IMR-90 (cell line): Measurements from ENCODE around the gene FARSB. TPM values are rescaled to one million over a fixed set of nuclear protein-coding genes. Genes with fewer than 3 reads are reported as not detected.
A peak's percentile ranks its signal among the peaks of the same experiment; 100 is the strongest.

Experiments
- ATAC-seq: fragments of 200-7000 bp; cut with Tn5 transposase; 2 replicates; pipeline ENCODE4 v1.9.1; 2020; ENCODE audit warnings: low read depth, mild to moderate bottlenecking, moderate library complexity
- BruUV-seq: library from RNA; stranded (reverse); fragments of 400-500 nt; replicated peaks from 2 replicates; lab custom pipeline; 2021; lab: Mats Ljungman, UMichigan
- CTCF ChIA-PET: fragments of 300-600 bp; formaldehyde crosslinking; extraction: SDS; loops from one replicate; lab custom pipeline; 2021; ENCODE audit warnings: antibody characterized with exemption; lab: Yijun Ruan, JAX
- POLR2A ChIA-PET: fragments of 300-600 bp; sonication (Branson Sonifier 250); formaldehyde crosslinking; loops from one replicate; lab custom pipeline; 2022; ENCODE audit warnings: antibody characterized with exemption; ENCODE audit not compliant: unreplicated experiment; lab: Charles Lee
- DNase-seq: peaks from one replicate; pipeline ENCODE4 v3.0.0; 2013
- H2AFZ ChIP-seq: replicated peaks from 2 replicates; pipeline ENCODE3; 2013; ENCODE audit warnings: low read length, mild to moderate bottlenecking; ENCODE audit not compliant: poor library complexity
- H2AK5ac ChIP-seq: 2 replicates; pipeline ENCODE4 v1.6.1; 2013; ENCODE audit warnings: low read depth, low read length, inconsistent platforms
- H2AK9ac ChIP-seq: replicated peaks from 2 replicates; pipeline ENCODE3; 2013; ENCODE audit warnings: mild to moderate bottlenecking, low read depth, low read length, moderate library complexity; ENCODE audit not compliant: poor library complexity
- H2BK120ac ChIP-seq: 2 replicates; pipeline ENCODE4 v1.6.1; 2013; ENCODE audit warnings: low read depth, low read length, inconsistent platforms
- H2BK15ac ChIP-seq: 3 replicates; pipeline ENCODE4 v1.6.1; 2013; ENCODE audit warnings: low read depth, low read length, inconsistent platforms
- H2BK20ac ChIP-seq: 2 replicates; pipeline ENCODE4 v1.6.1; 2013; ENCODE audit warnings: low read depth, mild to moderate bottlenecking, inconsistent platforms, low read length, moderate library complexity
- H2BK5ac ChIP-seq: 2 replicates; pipeline ENCODE4 v1.6.1; 2013; ENCODE audit warnings: mild to moderate bottlenecking, low read depth, low read length, inconsistent platforms; ENCODE audit not compliant: poor library complexity, severe bottlenecking
- H3K14ac ChIP-seq: replicated peaks from 2 replicates; pipeline ENCODE4 v1.6.1; 2013; ENCODE audit warnings: low read depth, low read length, inconsistent platforms
- H3K18ac ChIP-seq: 2 replicates; pipeline ENCODE4 v1.6.1; 2013; ENCODE audit warnings: low read depth, low read length, control low read depth
- H3K23ac ChIP-seq: 2 replicates; pipeline ENCODE4 v1.6.1; 2013; ENCODE audit warnings: low read depth, low read length, inconsistent platforms
- H3K27ac ChIP-seq: 2 replicates; pipeline ENCODE4 v1.5.1; 2013; ENCODE audit warnings: mild to moderate bottlenecking, control low read depth, low read length; ENCODE audit not compliant: insufficient read depth
- H3K27me3 ChIP-seq: 2 replicates; pipeline ENCODE4 v1.6.1; 2013; ENCODE audit warnings: low read length; ENCODE audit not compliant: control insufficient read depth, insufficient read depth
- H3K36me3 ChIP-seq: 2 replicates; pipeline ENCODE4 v1.6.1; 2013; ENCODE audit warnings: low read length, mixed read lengths; ENCODE audit not compliant: control insufficient read depth, insufficient read depth
- H3K4ac ChIP-seq: 2 replicates; pipeline ENCODE4 v1.6.1; 2013; ENCODE audit warnings: low read depth, low read length, inconsistent platforms
- H3K4me1 ChIP-seq: 2 replicates; pipeline ENCODE4 v1.6.1; 2013; ENCODE audit warnings: low read length, mixed read lengths; ENCODE audit not compliant: control insufficient read depth, insufficient read depth
- H3K4me2 ChIP-seq: 2 replicates; pipeline ENCODE4 v1.6.1; 2013; ENCODE audit warnings: low read depth, mild to moderate bottlenecking, control low read depth, low read length, moderate library complexity
- H3K4me3 ChIP-seq: 2 replicates; pipeline ENCODE4 v1.5.1; 2013; ENCODE audit warnings: low read depth, mild to moderate bottlenecking, control low read depth, low read length, moderate library complexity; ENCODE audit not compliant: insufficient read depth
- H3K56ac ChIP-seq: 2 replicates; pipeline ENCODE4 v1.6.1; 2013; ENCODE audit warnings: low read length, inconsistent platforms; ENCODE audit not compliant: insufficient read depth; ENCODE audit errors: extremely low read depth
- H3K79me1 ChIP-seq, 2 experiments: 2 replicates each; pipeline ENCODE4 v1.6.1; 2013; ENCODE audit warnings: low read length in 2 of 2, inconsistent platforms in 1 of 2, low read depth in 1 of 2
- H3K9ac ChIP-seq: 2 replicates; pipeline ENCODE4 v1.6.1; 2013; ENCODE audit warnings: low read depth, low read length, control low read depth
- H3K9me1 ChIP-seq: 2 replicates; pipeline ENCODE4 v1.6.1; 2013; ENCODE audit warnings: low read length, inconsistent platforms; ENCODE audit not compliant: insufficient read depth
- H3K9me3 ChIP-seq: 2 replicates; pipeline ENCODE4 v1.6.1; 2013; ENCODE audit warnings: low read length; ENCODE audit not compliant: control insufficient read depth, insufficient read depth
- H4K20me1 ChIP-seq: 2 replicates; pipeline ENCODE4 v1.6.1; 2013; ENCODE audit warnings: low read length, inconsistent platforms; ENCODE audit not compliant: insufficient read depth
- H4K5ac ChIP-seq: 2 replicates; pipeline ENCODE4 v1.6.1; 2013; ENCODE audit warnings: mild to moderate bottlenecking, low read depth, low read length, control low read depth
- H4K8ac ChIP-seq, 2 experiments: 2 replicates each; pipeline ENCODE4 v1.6.1; 2013; ENCODE audit warnings: low read depth in 2 of 2, low read length in 2 of 2, control low read depth in 1 of 2, inconsistent platforms in 1 of 2
- H4K91ac ChIP-seq: 2 replicates; pipeline ENCODE4 v1.6.1; 2013; ENCODE audit warnings: low read depth, low read length, inconsistent platforms; ENCODE audit not compliant: insufficient read depth
- BHLHE40 ChIP-seq: fragments of 150-350 bp; IDR thresholded peaks from 2 replicates; pipeline ENCODE4 v1.6.1; 2016; ENCODE audit warnings: mild to moderate bottlenecking, low read depth, low read length
- CEBPB ChIP-seq: IDR thresholded peaks from 2 replicates; pipeline ENCODE4 v1.6.1; 2012; ENCODE audit warnings: low read depth, low read length, improper control_type of control experiment
- CHD1 ChIP-seq: IDR thresholded peaks from 2 replicates; pipeline ENCODE4 v1.6.1; 2012; ENCODE audit warnings: low read depth, low read length, improper control_type of control experiment
- CTCF ChIP-seq: conservative IDR thresholded peaks from 2 replicates; pipeline ENCODE4 v1.5.1; 2012; ENCODE audit warnings: mild to moderate bottlenecking, low read depth, low read length, improper control_type of control experiment
- FOS ChIP-seq: fragments of 150-350 bp; IDR thresholded peaks from 2 replicates; pipeline ENCODE4 v1.6.1; 2016; ENCODE audit warnings: low read depth, low read length
- MAFK ChIP-seq: IDR thresholded peaks from 2 replicates; pipeline ENCODE4 v1.6.1; 2012; ENCODE audit warnings: low read depth, low read length, improper control_type of control experiment
- MAZ ChIP-seq: IDR thresholded peaks from 2 replicates; pipeline ENCODE4 v1.6.1; 2012; ENCODE audit warnings: low read depth, mild to moderate bottlenecking, low read length, improper control_type of control experiment, moderate library complexity, borderline replicate concordance
- MXI1 ChIP-seq: IDR thresholded peaks from 2 replicates; pipeline ENCODE4 v1.6.1; 2012; ENCODE audit warnings: low read depth, mild to moderate bottlenecking, low read length, moderate library complexity, borderline replicate concordance
- NFE2L2 ChIP-seq: fragments of 150-350 bp; IDR thresholded peaks from 2 replicates; pipeline ENCODE4 v1.6.1; 2016; ENCODE audit warnings: low read depth, mild to moderate bottlenecking, low read length
- POLR2A ChIP-seq: IDR thresholded peaks from 2 replicates; pipeline ENCODE4 v1.6.1; 2012; ENCODE audit warnings: mild to moderate bottlenecking, low read depth, low read length
- RAD21 ChIP-seq: IDR thresholded peaks from 2 replicates; pipeline ENCODE4 v1.6.1; 2012; ENCODE audit warnings: low read length, improper control_type of control experiment
- RCOR1 ChIP-seq: IDR thresholded peaks from 2 replicates; pipeline ENCODE4 v1.6.1; 2012; ENCODE audit warnings: mild to moderate bottlenecking, low read length, improper control_type of control experiment; ENCODE audit not compliant: insufficient replicate concordance
- RFX5 ChIP-seq: IDR thresholded peaks from 2 replicates; pipeline ENCODE4 v1.8.0; 2012; ENCODE audit warnings: low read depth, mild to moderate bottlenecking, low read length, moderate library complexity
- SMC3 ChIP-seq: fragments of 150-350 bp; IDR thresholded peaks from 2 replicates; pipeline ENCODE4 v1.6.1; 2016; ENCODE audit warnings: low read depth, mild to moderate bottlenecking, antibody characterized with exemption, low read length, moderate library complexity
- WGBS, 2 experiments: methylation state at CpG; one replicate each; pipeline versions ENCODE4 v1.1.5 to v1.1.7; 2013; ENCODE audit warnings: missing lambda C conversion rate in 2 of 2; ENCODE audit not compliant: insufficient read length in 1 of 2; ENCODE audit errors: extremely low coverage in 2 of 2; 5-methylcytosine and 5-hydroxymethylcytosine counted together
- dilution Hi-C: fragments of 300-500 bp; cut with HindIII; formaldehyde crosslinking; loops from one replicate; pipeline ENCODE4 v1.14.3; 2018; ENCODE audit warnings: low sequenced_read_pairs; ENCODE audit not compliant: unreplicated experiment
- in situ Hi-C: fragments of 300-500 bp; cut with MboI; formaldehyde crosslinking; loops from 3 replicates; pipeline ENCODE4 v1.14.3; 2019; ENCODE audit warnings: low sequenced_read_pairs, inconsistent platforms, mixed read lengths
- intact Hi-C: fragments of 100-400 bp; cut with micrococcal nuclease; formaldehyde crosslinking; loops from 2 replicates; pipeline ENCODE4 v1.10.0; 2022
- polyA plus RNA-seq, 3 experiments: library from polyadenylated mRNA; depleted of rRNA; stranded (reverse); fragments of >200 nt; gene quantifications; 2 replicates each; pipeline ENCODE4 v1.2.3, GENCODE V29; 2012; ENCODE audit warnings: low replicate concordance in 1 of 3
- total RNA-seq: library from RNA; depleted of rRNA; stranded (reverse); fragments of >200 nt; gene quantifications from 2 replicates; pipeline ENCODE4 v1.2.3, GENCODE V29; 2012
- TF ChIP-seq, protein P1 (sequence below): fragments of 150-350 bp; IDR thresholded peaks from 2 replicates; pipeline ENCODE4 v1.6.1; 2017; ENCODE audit warnings: mild to moderate bottlenecking, antibody characterized with exemption, low read length, low read depth

The FARSB gene
- total and polyA plus RNA-seq, 2 of the 4 experiments (the other 2 are of a cell fraction), result 21.1 to 32.5 TPM

DNA sequence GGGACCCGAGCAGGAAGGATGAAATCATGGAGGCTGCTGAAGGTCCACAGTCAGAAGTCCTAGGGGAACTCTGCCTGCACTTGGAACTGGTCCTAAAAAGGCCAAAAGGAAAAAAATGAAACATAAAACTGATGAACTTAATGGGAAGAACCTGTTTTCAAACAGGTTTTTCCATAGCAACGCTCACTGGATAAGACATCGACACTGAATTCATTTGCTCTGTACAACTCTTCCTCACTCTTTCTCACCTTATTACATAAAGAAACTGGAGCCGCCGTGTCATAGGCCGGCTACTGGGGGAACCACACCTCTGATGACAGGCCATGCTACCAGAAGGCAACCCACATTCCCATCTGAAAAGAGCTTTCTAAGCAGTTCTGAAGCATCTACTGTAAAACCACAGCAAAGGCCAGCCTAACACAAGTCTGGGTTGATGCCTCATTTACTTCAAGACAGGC is 83.6 kb downstream of the FARSB start:
- CTCF ChIA-PET, result no interaction called here

More for the DNA sequence above, 83.6 kb downstream of the FARSB start:
- no peak overlapping the region for H3K18ac ChIP-seq
- H3K56ac ChIP-seq, result 0 out of 2 replicates have a peak overlapping the region, but pooled peaks have one; percentile 21
- no peak overlapping the region for H4K91ac ChIP-seq
- no peak overlapping the region for H3K4me3 ChIP-seq
- H2AK9ac ChIP-seq, result peak overlapping the region; percentile 11
- in situ Hi-C loops (no loop called here), intact Hi-C loops (no loop called here), dilution Hi-C loops (no loop called here)
- peaks cover 4% of the 10 kb centered on the region; the same call in 1 of the 2 replicates for H3K9me1 ChIP-seq
- H4K5ac ChIP-seq, result no peak overlapping the region
- no peak overlapping the region for H2BK5ac ChIP-seq
- POLR2A ChIA-PET, result no interaction called here
- H4K8ac ChIP-seq, result peak overlapping the region in 1 of 2 experiments; percentile 31; a peak in 1 of 4 replicates
- peak overlapping the region; percentile 7; the same call in 1 of the 2 replicates for H3K4ac ChIP-seq
- H3K23ac ChIP-seq, result no peak overlapping the region
- DNase-seq (no peak), ATAC-seq (peak; percentile 36; the same call in 1 of the 2 replicates)
- WGBS, 2 experiments, result 100% methylated on average over 1 of the region's 6 CpGs; no CpG with 5 or more reads in 1 of the 2 experiments
- H4K20me1 ChIP-seq, result peaks cover 3% of the 10 kb centered on the region
- BruUV-seq, result no TSS peak
- H3K14ac ChIP-seq, result 0 out of 2 replicates have a peak overlapping the region, but pooled peaks have one; percentile 20
- peaks cover 5% of the 10 kb centered on the region for H3K36me3 ChIP-seq
- no peaks in the 10 kb centered on the region for H3K27me3 ChIP-seq
- H3K4me2 ChIP-seq, result no peak overlapping the region
- no peak overlapping the region for H2BK15ac ChIP-seq
- H3K27ac ChIP-seq, result peak overlapping the region; percentile 65; the same call in 1 of the 2 replicates
- H2AK5ac ChIP-seq, result no peak overlapping the region
- H3K4me1 ChIP-seq, result peaks cover 5% of the 10 kb centered on the region
- no peak overlapping the region for H3K9ac ChIP-seq
- H3K9me3 ChIP-seq, result no peaks in the 10 kb centered on the region
- peaks cover 10 to 11% of the 10 kb centered on the region in 2 experiments; a peak in 2 of 4 replicates for H3K79me1 ChIP-seq
- H2BK20ac ChIP-seq, result no peak overlapping the region; the same call in 1 of the 2 replicates
- H2AFZ ChIP-seq, result no peak overlapping the region
- H2BK120ac ChIP-seq, result peak overlapping the region; percentile 64; the same call in 1 of the 2 replicates
- TF ChIP-seq POLR2A, result no peak
- TF ChIP-seq MAFK, result no peak
- TF ChIP-seq MXI1, result no peak
- TF ChIP-seq CTCF, result no peak
- TF ChIP-seq SMC3, result no peak
- TF ChIP-seq RCOR1, result no peak
- TF ChIP-seq BHLHE40, result no peak
- TF ChIP-seq FOS, result no peak
- TF ChIP-seq NFE2L2, result no peak
- TF ChIP-seq MAZ, result no peak
- TF ChIP-seq CEBPB, result no peak
- TF ChIP-seq, protein P1, sequence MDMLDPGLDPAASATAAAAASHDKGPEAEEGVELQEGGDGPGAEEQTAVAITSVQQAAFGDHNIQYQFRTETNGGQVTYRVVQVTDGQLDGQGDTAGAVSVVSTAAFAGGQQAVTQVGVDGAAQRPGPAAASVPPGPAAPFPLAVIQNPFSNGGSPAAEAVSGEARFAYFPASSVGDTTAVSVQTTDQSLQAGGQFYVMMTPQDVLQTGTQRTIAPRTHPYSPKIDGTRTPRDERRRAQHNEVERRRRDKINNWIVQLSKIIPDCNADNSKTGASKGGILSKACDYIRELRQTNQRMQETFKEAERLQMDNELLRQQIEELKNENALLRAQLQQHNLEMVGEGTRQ, result no peak
- no peak for TF ChIP-seq RAD21
- no peak for TF ChIP-seq CHD1
- TF ChIP-seq RFX5, result no peak
